DMS79 treated with DMSO at 0.1 percent for 48 hours (cell line): Measurements from ENCODE around the gene IFFO2.

Experiments used
- DNase-seq: peaks from one replicate; lab custom pipeline; 2025; lab: John Stamatoyannopoulos, UW

The IFFO2 gene

GRCh38 chr1:18956193-18957135 lies at the start of gene IFFO2:
Gene IFFO2 (minus strand): TSS chr1:18956676. CDS start chr1:18956332, 344 bp downstream.
- peak; percentile 85 for DNase-seq

GRCh38 chr1:19006000-19006399 lies 49.5 kb upstream of the IFFO2 start:
- no peak for DNase-seq

- no peak for DNase-seq
Measured at GRCh38 chr1:19003371-19004290, 47.2 kb upstream of the IFFO2 start.

- DNase-seq: no peak
Measured at GRCh38 chr1:19000065-19000464, 43.6 kb upstream of the IFFO2 start.

- no peak for DNase-seq
Measured at GRCh38 chr1:18999359-18999758, 42.9 kb upstream of the IFFO2 start.

- DNase-seq: no peak
Measured at GRCh38 chr1:18998016-18998724, 41.7 kb upstream of the IFFO2 start.

- no peak for DNase-seq
Measured at GRCh38 chr1:18997508-18997907, 41.0 kb upstream of the IFFO2 start.

- DNase-seq: no peak
Measured at GRCh38 chr1:18996548-18997177, 40.2 kb upstream of the IFFO2 start.

GRCh38 chr1:18994381-18994780 lies 37.9 kb upstream of the IFFO2 start:
- DNase-seq: no peak

- DNase-seq: no peak
Measured at GRCh38 chr1:18992646-18993045, 36.2 kb upstream of the IFFO2 start.

- no peak for DNase-seq
Measured at GRCh38 chr1:18991585-18991984, 35.1 kb upstream of the IFFO2 start.

- DNase-seq: no peak
Measured at GRCh38 chr1:18989896-18990295, 33.4 kb upstream of the IFFO2 start.

GRCh38 chr1:18989176-18989799 lies 32.8 kb upstream of the IFFO2 start:
- no peak for DNase-seq

GRCh38 chr1:18981242-18981641 lies 24.8 kb upstream of the IFFO2 start:
- no peak for DNase-seq

- peak; percentile 16 for DNase-seq
Measured at GRCh38 chr1:18978706-18979105, 22.2 kb upstream of the IFFO2 start.

GRCh38 chr1:18977428-18977827 lies 21.0 kb upstream of the IFFO2 start:
- no peak for DNase-seq

- DNase-seq: no peak
Measured at GRCh38 chr1:18976096-18976495, 19.6 kb upstream of the IFFO2 start.

- DNase-seq: no peak
Measured at GRCh38 chr1:18974606-18975005, 18.1 kb upstream of the IFFO2 start.

- no peak for DNase-seq
Measured at GRCh38 chr1:18974005-18974404, 17.5 kb upstream of the IFFO2 start.

- no peak for DNase-seq
Measured at GRCh38 chr1:18973446-18973955, 17.0 kb upstream of the IFFO2 start.

GRCh38 chr1:18972991-18973390 lies 16.5 kb upstream of the IFFO2 start:
- DNase-seq: no peak
